Activated naive CD8-positive, alpha-beta T cell treated with anti-CD3 and anti-CD28 coated beads, Interleukin-2, amount 50 U/mL, for 24 hours (primary cell): Measurements from ENCODE around the gene PLA2G10.
"Not testable (repeated sequence)": the region's sequence is repeated elsewhere in the genome, so short reads cannot be mapped to it uniquely, and the experiment has no call there.

Source experiments
- ATAC-seq: fragments of 150-1000 bp; cut with Tn5 transposase; one replicate; pipeline ENCODE4 v1.10.0; 2021
- DNase-seq: peaks from one replicate; pipeline ENCODE4 v3.0.0; 2021
- H3K27ac Mint-ChIP-seq: one replicate; pipeline ENCODE4 v1.8.0; 2021; ENCODE audit warnings: mild to moderate bottlenecking, mixed read lengths
- H3K27me3 Mint-ChIP-seq: one replicate; pipeline ENCODE4 v1.8.0; 2021; ENCODE audit warnings: mixed read lengths
- H3K36me3 Mint-ChIP-seq: one replicate; pipeline ENCODE4 v1.8.0; 2021; ENCODE audit warnings: low read depth, mixed read lengths
- H3K4me1 Mint-ChIP-seq: one replicate; pipeline ENCODE4 v1.8.0; 2021; ENCODE audit warnings: mixed read lengths
- H3K4me3 Mint-ChIP-seq: one replicate; pipeline ENCODE4 v1.8.0; 2021; ENCODE audit warnings: mild to moderate bottlenecking, moderate library complexity, mixed read lengths
- H3K9me3 Mint-ChIP-seq: one replicate; pipeline ENCODE4 v1.8.0; 2021; ENCODE audit warnings: mixed read lengths

The PLA2G10 gene, protein sequence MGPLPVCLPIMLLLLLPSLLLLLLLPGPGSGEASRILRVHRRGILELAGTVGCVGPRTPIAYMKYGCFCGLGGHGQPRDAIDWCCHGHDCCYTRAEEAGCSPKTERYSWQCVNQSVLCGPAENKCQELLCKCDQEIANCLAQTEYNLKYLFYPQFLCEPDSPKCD

GRCh38 chr16:14694129-14694528 lies at the start of gene PLA2G10:
TSS of gene PLA2G10 (minus strand) at chr16:14694308. CDS start at chr16:14694229, 79 bp downstream.
- H3K4me3 Mint-ChIP-seq, ATAC-seq, H3K9me3 Mint-ChIP-seq, DNase-seq, H3K27me3 Mint-ChIP-seq, H3K27ac Mint-ChIP-seq, H3K36me3 Mint-ChIP-seq, H3K4me1 Mint-ChIP-seq: not testable (repeated sequence)

- DNase-seq, H3K27me3 Mint-ChIP-seq, H3K4me3 Mint-ChIP-seq, H3K4me1 Mint-ChIP-seq, H3K36me3 Mint-ChIP-seq, H3K27ac Mint-ChIP-seq, H3K9me3 Mint-ChIP-seq: not testable (repeated sequence)
- ATAC-seq: peak; percentile 98
These were observed 48.4 kb upstream of the PLA2G10 start, which contains the start of gene NPIPA2 for GRCh38 chr16:14742273-14743128. TSS of gene NPIPA2 (plus strand) at chr16:14742533. CDS start at chr16:14748066, 5,533 bp downstream.

DNA sequence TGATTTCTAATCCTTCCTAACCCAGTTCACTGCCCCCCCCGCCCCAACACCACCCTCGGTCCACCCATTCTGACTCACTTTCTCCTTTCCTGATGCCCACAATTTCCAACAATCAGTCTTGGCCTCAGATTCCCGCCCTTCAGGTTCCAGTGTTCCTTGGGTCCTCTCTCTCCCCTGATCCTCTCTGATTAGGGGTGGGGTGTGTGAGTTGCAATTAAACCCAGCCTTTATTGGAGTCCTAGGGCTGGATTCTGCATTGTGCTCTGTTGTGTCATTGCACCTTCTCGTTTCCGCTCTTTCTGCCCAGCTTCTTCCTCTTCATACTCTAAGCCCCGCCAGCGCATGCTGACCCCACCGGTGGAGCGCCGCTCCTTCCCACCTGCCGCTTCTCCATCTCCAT lies 47.7 kb upstream of the PLA2G10 start:
- not testable (repeated sequence) for H3K4me3 Mint-ChIP-seq, H3K9me3 Mint-ChIP-seq, H3K27ac Mint-ChIP-seq, H3K4me1 Mint-ChIP-seq, H3K27me3 Mint-ChIP-seq, H3K36me3 Mint-ChIP-seq, DNase-seq
- ATAC-seq: peak; percentile 7

DNA sequence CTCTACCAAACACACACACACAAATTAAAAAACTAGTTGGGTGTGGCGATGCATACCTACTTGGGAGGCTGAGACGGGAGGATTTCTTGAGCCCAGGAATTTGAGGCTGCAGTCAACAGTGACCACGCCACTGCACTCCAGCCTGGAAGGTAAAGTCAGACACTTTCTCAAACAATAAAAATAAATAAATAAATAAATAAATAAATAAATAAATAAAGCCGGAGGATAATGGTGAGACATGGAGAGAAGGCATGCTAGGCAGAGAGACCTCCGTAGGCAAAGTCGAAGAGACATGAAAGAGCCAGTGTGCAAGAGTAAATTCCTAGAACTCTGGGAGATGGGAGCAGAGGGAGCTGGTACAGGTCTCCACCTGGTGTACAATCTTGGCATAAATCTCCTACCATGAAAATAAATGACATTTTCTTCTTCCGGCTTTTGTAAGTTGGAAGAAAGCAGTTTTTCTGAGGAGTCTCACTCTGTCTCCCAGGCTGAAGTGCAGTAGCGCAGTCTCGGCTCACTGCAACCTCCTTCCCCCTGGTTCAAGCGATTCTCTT lies 46.8 kb upstream of the PLA2G10 start:
- H3K27ac Mint-ChIP-seq, H3K9me3 Mint-ChIP-seq, ATAC-seq, H3K27me3 Mint-ChIP-seq, H3K4me3 Mint-ChIP-seq, H3K4me1 Mint-ChIP-seq, DNase-seq, H3K36me3 Mint-ChIP-seq: not testable (repeated sequence)

- H3K27me3 Mint-ChIP-seq, H3K4me3 Mint-ChIP-seq, H3K27ac Mint-ChIP-seq, ATAC-seq, H3K4me1 Mint-ChIP-seq, DNase-seq, H3K36me3 Mint-ChIP-seq, H3K9me3 Mint-ChIP-seq: not testable (repeated sequence)
These were observed 39.1 kb upstream of the PLA2G10 start for GRCh38 chr16:14733233-14733632.

- H3K4me1 Mint-ChIP-seq, H3K36me3 Mint-ChIP-seq, H3K9me3 Mint-ChIP-seq, DNase-seq, H3K4me3 Mint-ChIP-seq, H3K27ac Mint-ChIP-seq, H3K27me3 Mint-ChIP-seq: not testable (repeated sequence)
- ATAC-seq: peak; percentile 99
These were observed 9.3 kb upstream of the PLA2G10 start, which contains the start of gene NPIPA3 for GRCh38 chr16:14703156-14704011. TSS of gene NPIPA3 (plus strand) at chr16:14703411. CDS start at chr16:14708944, 5,533 bp downstream.

GRCh38 chr16:14702672-14703071 lies 8.6 kb upstream of the PLA2G10 start:
- not testable (repeated sequence) for H3K27ac Mint-ChIP-seq, DNase-seq, H3K36me3 Mint-ChIP-seq, H3K4me1 Mint-ChIP-seq, H3K27me3 Mint-ChIP-seq, H3K4me3 Mint-ChIP-seq, H3K9me3 Mint-ChIP-seq
- peak; percentile 12 for ATAC-seq

DNA sequence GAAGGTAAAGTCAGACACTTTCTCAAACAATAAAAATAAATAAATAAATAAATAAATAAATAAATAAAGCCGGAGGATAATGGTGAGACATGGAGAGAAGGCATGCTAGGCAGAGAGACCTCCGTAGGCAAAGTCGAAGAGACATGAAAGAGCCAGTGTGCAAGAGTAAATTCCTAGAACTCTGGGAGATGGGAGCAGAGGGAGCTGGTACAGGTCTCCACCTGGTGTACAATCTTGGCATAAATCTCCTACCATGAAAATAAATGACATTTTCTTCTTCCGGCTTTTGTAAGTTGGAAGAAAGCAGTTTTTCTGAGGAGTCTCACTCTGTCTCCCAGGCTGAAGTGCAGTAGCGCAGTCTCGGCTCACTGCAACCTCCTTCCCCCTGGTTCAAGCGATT lies 7.8 kb upstream of the PLA2G10 start:
- H3K9me3 Mint-ChIP-seq, DNase-seq, H3K4me1 Mint-ChIP-seq, ATAC-seq, H3K27me3 Mint-ChIP-seq, H3K36me3 Mint-ChIP-seq, H3K27ac Mint-ChIP-seq, H3K4me3 Mint-ChIP-seq: not testable (repeated sequence)

GRCh38 chr16:14685870-14686793 lies 8.0 kb downstream of the PLA2G10 start:
- H3K27me3 Mint-ChIP-seq, H3K36me3 Mint-ChIP-seq, H3K4me1 Mint-ChIP-seq, H3K27ac Mint-ChIP-seq, DNase-seq, H3K4me3 Mint-ChIP-seq, H3K9me3 Mint-ChIP-seq, ATAC-seq: not testable (repeated sequence)

DNA sequence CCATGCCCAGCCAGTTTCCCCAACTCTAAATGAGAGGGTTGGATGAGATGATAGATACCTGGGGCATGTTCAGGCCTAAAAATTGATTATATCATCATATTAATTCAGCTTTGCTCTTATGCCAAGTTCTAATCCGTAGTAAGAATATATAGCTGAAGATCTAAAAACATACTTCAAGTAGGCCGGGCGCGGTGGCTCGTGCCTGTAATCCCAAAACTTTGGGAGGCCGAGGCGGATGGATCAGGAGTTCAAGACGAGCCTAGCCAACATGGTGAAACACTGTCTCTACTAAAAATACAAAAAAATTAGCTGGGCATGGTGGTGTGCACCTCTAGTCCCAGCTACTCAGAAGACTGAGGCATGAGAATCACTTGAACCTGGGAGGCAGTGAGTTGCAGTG lies 12.0 kb downstream of the PLA2G10 start:
- H3K4me3 Mint-ChIP-seq: no peak overlapping the region
- no peaks in the 10 kb centered on the region for H3K4me1 Mint-ChIP-seq
- ATAC-seq: no peak
- no peaks in the 10 kb centered on the region for H3K9me3 Mint-ChIP-seq
- H3K27ac Mint-ChIP-seq: no peak overlapping the region
- H3K36me3 Mint-ChIP-seq: no peaks in the 10 kb centered on the region
- H3K27me3 Mint-ChIP-seq: peaks cover 3% of the 10 kb centered on the region
- no peak for DNase-seq

DNA sequence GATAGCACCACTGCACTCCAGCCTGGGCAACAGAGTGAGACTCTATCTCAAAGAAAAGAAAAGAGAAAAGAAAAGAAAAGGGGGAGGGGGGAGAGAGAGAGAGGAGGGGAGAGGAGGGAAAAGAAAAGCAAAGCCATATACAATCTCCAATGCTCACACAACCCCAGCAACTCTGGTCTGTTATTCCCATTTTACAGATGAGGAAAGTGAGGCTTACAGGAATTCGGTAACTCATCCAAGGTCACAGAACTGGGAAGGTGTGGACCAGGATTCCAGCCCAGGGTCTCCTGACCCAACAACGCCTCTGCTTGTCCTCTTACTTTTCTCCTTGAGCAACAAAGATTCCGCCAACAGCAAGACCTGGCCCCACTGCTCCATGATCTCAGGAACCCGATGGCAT lies 13.0 kb downstream of the PLA2G10 start:
- Mint-ChIP-seq H3K9me3 (no peaks in the 10 kb centered on the region), H3K4me1 (no peaks in the 10 kb centered on the region), H3K36me3 (no peaks in the 10 kb centered on the region), H3K27me3 (peaks cover 3% of the 10 kb centered on the region), H3K27ac (no peak overlapping the region), H3K4me3 (no peak overlapping the region)
- ATAC-seq (no peak), DNase-seq (no peak)

DNA sequence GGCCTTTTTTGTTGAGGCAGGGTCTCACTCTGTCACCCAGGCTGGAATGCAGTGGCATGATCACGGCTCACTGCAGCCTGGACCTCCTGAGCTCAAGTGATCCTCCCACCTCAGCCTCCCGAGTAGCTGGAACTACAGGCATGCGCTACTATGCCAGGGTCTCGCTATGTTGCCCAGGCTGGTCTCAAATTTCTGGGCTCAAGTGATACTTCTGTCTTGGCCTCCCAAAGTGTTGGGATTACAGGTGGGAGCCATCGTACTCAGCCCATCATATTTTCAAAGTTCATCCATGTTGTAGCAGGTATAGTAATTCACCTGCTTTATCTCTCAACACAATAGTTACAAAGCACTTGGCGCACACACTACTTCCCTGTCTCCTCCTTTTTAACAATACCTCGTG lies 13.7 kb downstream of the PLA2G10 start:
- H3K36me3 Mint-ChIP-seq, H3K9me3 Mint-ChIP-seq, H3K4me1 Mint-ChIP-seq, H3K27me3 Mint-ChIP-seq, ATAC-seq, H3K27ac Mint-ChIP-seq, H3K4me3 Mint-ChIP-seq, DNase-seq: not testable (repeated sequence)

- no peak overlapping the region for H3K4me3 Mint-ChIP-seq
- ATAC-seq: no peak
- no peak overlapping the region for H3K27ac Mint-ChIP-seq
These were observed 15.2 kb downstream of the PLA2G10 start for GRCh38 chr16:14678748-14679497.

More at GRCh38 chr16:14678748-14679497, 15.2 kb downstream of the PLA2G10 start:
- no peak for DNase-seq
- Mint-ChIP-seq H3K9me3 (no peaks in the 10 kb centered on the region), H3K27me3 (peaks cover 3% of the 10 kb centered on the region), H3K36me3 (no peaks in the 10 kb centered on the region), H3K4me1 (no peaks in the 10 kb centered on the region)
